GM18909 (cell line): ENCODE measurements around the gene NRXN3.
"Not testable (repeated sequence)": the region's sequence is repeated elsewhere in the genome, so short reads cannot be mapped to it uniquely, and the experiment has no call there.

Experiments used
- ATAC-seq: cut with Tn5 transposase; IDR thresholded peaks from one replicate; pipeline ENCODE4 v1.9.1; 2021; ENCODE audit warnings: mild to moderate bottlenecking; ENCODE audit not compliant: unreplicated experiment, poor library complexity

The NRXN3 gene

GRCh38 chr14:79764323-79764722, 1594.2 kb downstream of the NRXN3 start:
- no peak for ATAC-seq

DNA sequence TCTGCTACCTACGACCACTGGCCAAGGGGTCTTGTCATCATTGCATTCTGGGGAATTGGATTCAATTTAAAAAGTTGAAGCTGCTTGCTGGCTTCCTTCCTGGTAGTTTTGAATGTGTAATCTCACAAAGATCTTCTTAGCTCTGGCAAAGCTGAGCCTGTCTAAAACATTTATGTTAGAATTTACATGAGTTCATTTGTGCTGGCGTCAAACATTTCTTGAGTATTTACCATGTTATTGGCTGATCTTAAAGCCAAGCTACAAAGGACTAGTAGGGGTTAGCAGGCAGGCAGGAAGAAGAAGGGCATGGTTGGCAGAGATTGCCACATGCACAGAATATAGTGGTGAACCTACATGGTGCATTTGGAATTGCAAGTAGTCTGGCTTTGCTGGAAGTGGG, 1596.3 kb downstream of the NRXN3 start:
- ATAC-seq, result no peak

GRCh38 chr14:79767251-79767650, 1597.1 kb downstream of the NRXN3 start:
- ATAC-seq, result no peak

DNA sequence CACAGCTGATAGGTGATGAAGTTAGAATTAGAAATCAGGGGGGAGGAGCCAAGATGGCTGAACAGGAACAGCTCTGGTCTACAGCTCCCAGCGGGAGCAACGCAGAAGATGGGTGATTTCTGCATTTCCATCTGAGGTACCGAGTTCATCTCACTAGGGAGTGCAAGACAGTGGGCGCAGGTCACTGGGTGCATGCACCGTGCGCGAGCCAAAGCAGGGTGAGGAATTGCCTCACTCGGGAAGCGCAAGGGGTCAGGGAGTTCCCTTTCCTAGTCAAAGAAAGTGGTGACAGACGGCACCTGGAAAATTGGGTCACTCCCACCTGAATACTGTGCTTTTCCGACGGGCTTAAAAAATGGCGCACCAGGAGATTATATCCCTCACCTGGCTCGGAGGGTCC, 1597.5 kb downstream of the NRXN3 start:
- ATAC-seq, result not testable (repeated sequence)

- ATAC-seq, result no peak
Measured at GRCh38 chr14:79781882-79782281, 1611.7 kb downstream of the NRXN3 start.

DNA sequence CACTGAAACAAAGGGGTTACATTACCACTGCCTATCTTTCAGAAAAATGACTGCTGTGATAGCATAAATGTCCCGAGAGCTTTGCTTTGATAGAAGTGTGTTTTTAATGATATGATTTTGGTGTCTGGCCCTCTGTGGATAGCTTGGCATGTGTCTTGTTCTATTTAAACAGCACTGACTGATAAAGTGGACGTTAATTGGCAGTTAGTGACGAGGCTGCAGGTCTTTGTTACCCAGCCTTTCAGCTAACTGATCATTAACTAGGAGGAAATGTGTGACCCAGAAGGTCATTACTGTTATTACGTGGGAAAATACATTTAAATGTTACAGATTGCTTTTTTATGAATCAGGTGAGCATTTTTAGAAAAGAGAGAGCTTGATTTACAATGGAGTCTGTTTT, 1612.9 kb downstream of the NRXN3 start:
- ATAC-seq, result no peak

- no peak for ATAC-seq
Measured at GRCh38 chr14:79786522-79786921, 1616.3 kb downstream of the NRXN3 start.

GRCh38 chr14:79788346-79788745, 1618.2 kb downstream of the NRXN3 start:
- no peak for ATAC-seq

DNA sequence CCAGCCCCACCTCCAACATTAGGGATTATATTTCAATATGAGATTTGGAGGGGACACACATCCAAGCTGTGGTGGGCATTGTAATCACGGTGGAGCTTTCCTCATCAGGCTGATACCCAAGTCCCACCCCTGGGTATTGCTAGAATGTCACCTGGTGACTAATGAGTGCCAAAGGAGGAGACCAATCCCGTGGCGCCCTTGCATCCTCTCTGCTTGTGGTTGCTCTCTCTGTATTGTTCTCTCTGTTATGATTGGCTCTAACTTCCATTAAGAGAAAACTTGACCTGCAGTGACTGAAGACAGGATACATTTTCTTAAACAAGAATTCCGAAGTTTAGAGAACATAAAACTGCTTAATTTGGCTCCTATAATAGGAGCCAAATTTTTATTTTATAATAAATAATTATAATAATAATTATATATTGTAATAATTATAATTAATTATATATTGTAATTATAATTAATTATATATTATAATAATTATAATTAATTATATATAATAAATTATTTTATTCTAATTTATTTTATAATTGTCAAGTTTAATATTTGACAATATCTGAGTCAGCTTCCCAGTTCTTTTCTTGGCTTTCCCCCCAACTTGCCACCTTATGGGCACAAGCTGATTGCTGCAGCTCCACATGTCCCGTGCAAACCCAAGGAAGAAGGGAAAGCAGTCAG, 1621.0 kb downstream of the NRXN3 start:
- ATAC-seq, result no peak

DNA sequence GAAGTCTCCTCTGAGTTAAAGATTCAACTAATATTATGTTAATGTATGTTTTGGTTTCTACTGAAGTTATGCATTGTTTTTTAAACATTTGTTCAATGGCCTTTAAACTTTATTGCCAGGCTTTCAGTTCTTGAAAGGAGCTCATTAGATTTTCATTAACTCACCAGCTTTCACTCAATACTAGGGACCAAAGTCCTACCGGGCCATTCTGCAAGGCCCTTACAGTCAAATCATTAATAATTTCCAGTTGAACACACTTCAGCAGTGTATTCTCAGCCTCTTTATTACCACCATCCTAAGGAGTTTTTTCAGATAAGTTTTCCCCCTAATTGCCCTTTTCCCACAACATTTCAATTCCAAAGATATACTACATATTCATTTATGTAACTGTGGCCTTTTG, 1631.9 kb downstream of the NRXN3 start:
- ATAC-seq, result no peak

DNA sequence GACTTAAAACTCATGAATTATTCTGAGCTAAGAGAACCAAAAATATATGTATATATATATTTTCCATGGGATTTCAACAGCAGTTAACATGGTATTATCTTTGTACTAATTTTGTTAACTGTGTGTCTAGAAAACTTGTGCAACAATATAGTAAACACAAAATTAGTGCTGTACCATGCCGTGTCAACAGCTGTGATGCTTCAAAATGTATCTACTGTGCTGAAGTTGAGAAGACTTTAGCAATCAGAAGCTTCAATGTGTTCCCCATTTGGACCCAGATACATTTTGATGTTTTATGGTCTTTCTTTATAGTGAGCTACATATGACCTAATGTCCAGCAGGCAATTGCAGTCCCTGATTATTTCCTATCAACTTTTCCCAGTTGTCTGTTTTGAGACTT, 1635.5 kb downstream of the NRXN3 start:
- ATAC-seq, result no peak

DNA sequence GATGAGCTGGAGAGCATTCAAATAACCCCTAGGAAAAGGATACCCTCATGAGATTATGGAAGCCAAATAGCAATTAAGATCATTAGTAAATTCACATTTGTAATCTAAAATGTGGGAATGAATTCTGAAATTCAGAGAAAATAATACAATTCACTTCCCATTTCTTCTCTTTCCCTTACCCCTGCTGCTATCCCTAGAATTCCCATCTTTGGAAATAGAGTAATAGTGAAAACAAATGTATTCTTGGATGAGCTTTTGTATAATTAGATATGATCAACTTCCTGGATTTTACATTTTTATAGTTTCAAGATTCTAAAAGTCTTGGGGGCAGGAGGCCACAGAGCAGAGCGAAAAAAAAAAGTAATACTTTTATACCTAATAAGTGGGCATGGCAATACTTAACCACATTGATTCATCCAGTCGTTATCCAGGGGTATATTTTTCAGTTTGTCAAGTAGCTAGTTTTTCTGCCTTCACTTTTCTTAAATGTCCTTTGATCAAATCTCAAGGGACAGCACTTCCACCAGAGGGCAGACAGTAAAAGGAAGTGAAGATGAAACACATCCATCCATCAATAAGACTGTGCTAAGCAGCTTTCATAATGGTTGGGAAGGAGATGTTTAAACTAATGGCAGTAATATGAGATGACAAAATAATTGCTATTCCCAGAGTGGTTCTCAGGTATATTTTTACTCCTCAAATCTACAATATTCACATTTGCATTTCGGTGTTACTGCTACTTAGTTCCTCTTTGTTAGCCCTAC, 1639.9 kb downstream of the NRXN3 start:
- ATAC-seq, result no peak

DNA sequence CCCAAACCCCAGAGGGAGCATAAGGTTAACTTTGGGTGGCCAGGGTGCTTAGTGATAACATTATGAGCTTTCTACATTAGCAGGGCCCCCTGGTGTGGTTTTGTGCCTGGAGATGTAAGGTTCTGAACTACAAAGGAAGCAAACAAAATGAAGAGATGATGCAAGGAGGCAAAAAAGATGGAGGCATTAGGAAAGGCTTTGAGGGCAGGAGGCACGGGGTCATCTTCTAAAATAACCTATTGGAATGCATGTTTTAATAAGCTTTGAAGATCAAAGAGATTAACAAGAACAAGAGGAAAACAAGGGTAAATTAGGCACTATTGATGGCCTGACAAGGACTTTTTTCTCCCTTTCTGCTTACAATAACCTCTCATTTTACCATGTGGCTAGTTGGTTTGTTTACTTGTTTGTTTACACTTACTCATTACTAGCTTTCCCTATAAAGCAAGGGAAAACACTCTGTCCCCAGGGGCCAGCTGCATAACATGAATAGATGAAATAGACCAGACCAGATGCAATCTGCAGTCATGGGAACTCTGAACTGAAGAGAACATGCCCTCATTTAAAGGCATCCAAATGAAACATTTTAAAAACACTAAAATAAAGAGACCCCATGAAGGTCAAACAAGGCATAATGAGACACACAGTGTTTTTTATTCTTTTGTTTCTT, 1650.8 kb downstream of the NRXN3 start:
- no peak for ATAC-seq

DNA sequence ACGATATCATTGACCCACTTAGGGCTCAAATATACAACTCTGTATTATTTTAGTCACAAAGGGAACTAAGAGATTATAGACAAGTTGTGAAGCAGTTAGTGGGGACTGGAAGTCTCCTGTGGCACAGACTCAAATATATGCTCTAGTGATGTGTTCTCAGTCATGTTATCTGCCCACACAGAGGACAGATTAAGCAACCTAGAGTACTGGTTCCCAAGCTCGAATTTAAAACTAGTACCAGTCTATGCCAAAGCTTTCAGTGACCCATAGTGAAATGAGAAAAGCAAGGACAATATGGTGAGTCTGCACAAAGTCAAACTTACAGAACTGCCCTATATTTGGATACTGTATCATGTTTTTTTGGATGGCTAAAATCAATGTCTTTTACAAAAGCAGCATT, 1651.9 kb downstream of the NRXN3 start:
- no peak for ATAC-seq

- no peak for ATAC-seq
Measured at GRCh38 chr14:79825046-79825521, 1654.9 kb downstream of the NRXN3 start.

DNA sequence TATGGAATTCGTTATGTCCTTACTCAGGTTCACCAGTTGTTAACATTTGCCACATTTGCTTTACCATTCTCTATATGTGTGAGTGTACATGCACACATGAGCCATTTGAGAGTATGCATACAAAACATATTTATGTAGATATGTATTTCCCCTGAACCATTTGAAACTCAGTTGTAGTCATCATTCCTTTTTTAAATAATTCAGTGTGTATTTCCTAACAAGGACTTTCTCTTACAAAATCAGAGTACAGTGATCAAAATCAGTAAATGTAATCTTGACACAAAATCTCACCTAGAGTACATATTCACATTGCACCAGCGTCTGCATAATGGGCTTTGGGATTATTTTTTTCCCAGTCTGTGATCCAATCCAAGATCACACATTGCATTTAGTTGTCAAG, 1656.2 kb downstream of the NRXN3 start:
- no peak for ATAC-seq

- no peak for ATAC-seq
Measured at GRCh38 chr14:79829405-79830166, 1659.4 kb downstream of the NRXN3 start.

- ATAC-seq, result no peak
Measured at GRCh38 chr14:79831195-79831892, 1661.2 kb downstream of the NRXN3 start.

- ATAC-seq, result no peak
Measured at GRCh38 chr14:79833781-79834180, 1663.6 kb downstream of the NRXN3 start.

- ATAC-seq, result no peak
Measured at GRCh38 chr14:79834868-79835267, 1664.7 kb downstream of the NRXN3 start.
